Measurements from ENCODE around the gene DPYD.

The DPYD gene

DNA sequence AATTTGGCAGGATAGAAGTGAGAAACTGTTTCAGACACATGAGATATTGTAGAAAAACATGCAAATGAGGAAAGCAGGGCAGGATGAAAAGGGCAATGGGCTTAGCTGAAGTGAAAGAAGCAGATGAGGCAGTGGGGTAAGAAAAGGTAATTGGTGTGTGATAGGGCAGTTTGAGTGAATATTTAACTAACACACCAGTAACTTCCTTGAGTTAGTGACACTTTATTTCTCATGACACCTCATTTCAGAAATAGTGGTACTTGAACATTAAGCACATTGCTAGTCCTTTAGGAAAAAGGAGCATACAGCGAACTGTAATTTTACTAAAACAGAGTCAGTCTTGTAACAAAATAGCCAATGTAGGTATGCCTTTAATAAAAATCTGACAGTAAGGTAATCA, 415.0 kb downstream of the DPYD start:
- no peaks in the 10 kb centered on the region for H3K4me1 ChIP-seq (ENCODE audit: control insufficient read depth, insufficient read depth, low read length)

GRCh38 chr1:97505289-97505688, 415.5 kb downstream of the DPYD start:
- no peak overlapping the region for H3K4me3 ChIP-seq (ENCODE audit: low read depth, low read length)
- H3K36me3 ChIP-seq (ENCODE audit: control insufficient read depth, insufficient read depth, low read length) = no peaks in the 10 kb centered on the region
- no peak overlapping the region for H3K9ac ChIP-seq (ENCODE audit: low read depth, low read length)
- H3K27me3 ChIP-seq (ENCODE audit: control insufficient read depth, insufficient read depth, low read length) = no peaks in the 10 kb centered on the region
- H3K4me1 ChIP-seq (ENCODE audit: control insufficient read depth, insufficient read depth, low read length) = no peaks in the 10 kb centered on the region
- H3K9me3 ChIP-seq (ENCODE audit: control insufficient read depth, insufficient read depth, low read length) = no peaks in the 10 kb centered on the region

More for the DNA sequence above, 415.0 kb downstream of the DPYD start:
- Histone ChIP-seq H3K36me3 (ENCODE audit: control insufficient read depth, insufficient read depth, low read length) (no peaks in the 10 kb centered on the region), H3K27me3 (ENCODE audit: control insufficient read depth, insufficient read depth, low read length) (no peaks in the 10 kb centered on the region), H3K9me3 (ENCODE audit: control insufficient read depth, insufficient read depth, low read length) (no peaks in the 10 kb centered on the region), H3K9ac (ENCODE audit: low read depth, low read length) (no peak overlapping the region), H3K4me3 (ENCODE audit: low read depth, low read length) (no peak overlapping the region)

DNA sequence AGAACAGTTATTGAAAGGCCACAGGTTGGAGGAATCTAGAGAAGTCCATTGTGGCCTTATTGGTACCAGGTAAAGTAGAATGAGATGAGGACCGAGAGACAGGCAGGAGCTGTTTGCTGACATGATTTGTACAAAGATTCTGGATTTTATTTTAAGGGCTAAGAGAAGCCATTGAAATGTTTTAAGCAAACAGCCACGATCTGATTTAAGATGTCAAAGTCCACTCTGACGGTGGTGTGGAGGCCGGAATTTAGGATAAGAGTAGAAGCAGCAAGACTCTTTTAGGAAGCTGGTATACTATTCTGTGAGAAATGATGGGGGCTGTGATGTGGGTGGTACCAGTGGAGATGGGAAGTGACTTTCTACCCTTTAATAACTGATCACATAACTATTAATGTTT, 418.5 kb downstream of the DPYD start:
- no peaks in the 10 kb centered on the region for H3K4me1 ChIP-seq (ENCODE audit: control insufficient read depth, insufficient read depth, low read length)
- no peaks in the 10 kb centered on the region for H3K36me3 ChIP-seq (ENCODE audit: control insufficient read depth, insufficient read depth, low read length)
- H3K9me3 ChIP-seq (ENCODE audit: control insufficient read depth, insufficient read depth, low read length) = no peaks in the 10 kb centered on the region
- no peak overlapping the region for H3K4me3 ChIP-seq (ENCODE audit: low read depth, low read length)
- H3K9ac ChIP-seq (ENCODE audit: low read depth, low read length) = no peak overlapping the region
- no peaks in the 10 kb centered on the region for H3K27me3 ChIP-seq (ENCODE audit: control insufficient read depth, insufficient read depth, low read length)

DNA sequence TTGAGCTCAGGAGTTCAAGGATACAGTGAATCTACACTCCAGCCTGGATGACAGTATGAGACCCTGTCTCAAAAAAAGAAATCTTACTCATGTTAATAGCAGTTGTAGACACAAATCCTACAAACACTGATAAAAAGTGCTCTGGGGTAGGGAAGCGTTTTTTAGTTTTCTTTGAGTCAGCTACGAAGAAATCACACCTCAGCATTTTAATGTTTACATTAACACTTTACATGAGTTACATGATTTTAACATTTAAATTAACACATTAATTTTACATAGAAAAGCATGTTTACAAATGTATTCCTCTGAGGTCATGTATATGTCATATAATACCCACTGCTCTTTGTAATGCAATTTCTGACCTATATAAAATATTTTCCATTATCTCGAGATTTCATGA, 419.2 kb downstream of the DPYD start:
- no peak overlapping the region for H3K9ac ChIP-seq (ENCODE audit: low read depth, low read length)
- no peaks in the 10 kb centered on the region for H3K36me3 ChIP-seq (ENCODE audit: control insufficient read depth, insufficient read depth, low read length)
- no peaks in the 10 kb centered on the region for H3K4me1 ChIP-seq (ENCODE audit: control insufficient read depth, insufficient read depth, low read length)
- H3K27me3 ChIP-seq (ENCODE audit: control insufficient read depth, insufficient read depth, low read length) = no peaks in the 10 kb centered on the region
- H3K4me3 ChIP-seq (ENCODE audit: low read depth, low read length) = no peak overlapping the region
- no peaks in the 10 kb centered on the region for H3K9me3 ChIP-seq (ENCODE audit: control insufficient read depth, insufficient read depth, low read length)

GRCh38 chr1:97500760-97501159, 420.1 kb downstream of the DPYD start:
- Histone ChIP-seq H3K36me3 (ENCODE audit: control insufficient read depth, insufficient read depth, low read length) (no peaks in the 10 kb centered on the region), H3K4me3 (ENCODE audit: low read depth, low read length) (no peak overlapping the region), H3K9ac (ENCODE audit: low read depth, low read length) (no peak overlapping the region), H3K9me3 (ENCODE audit: control insufficient read depth, insufficient read depth, low read length) (no peaks in the 10 kb centered on the region), H3K27me3 (ENCODE audit: control insufficient read depth, insufficient read depth, low read length) (no peaks in the 10 kb centered on the region), H3K4me1 (ENCODE audit: control insufficient read depth, insufficient read depth, low read length) (no peaks in the 10 kb centered on the region)

- Histone ChIP-seq H3K4me3 (ENCODE audit: low read depth, low read length) (no peak overlapping the region), H3K9ac (ENCODE audit: low read depth, low read length) (no peak overlapping the region), H3K27me3 (ENCODE audit: control insufficient read depth, insufficient read depth, low read length) (no peaks in the 10 kb centered on the region), H3K4me1 (ENCODE audit: control insufficient read depth, insufficient read depth, low read length) (no peaks in the 10 kb centered on the region), H3K36me3 (ENCODE audit: control insufficient read depth, insufficient read depth, low read length) (no peaks in the 10 kb centered on the region), H3K9me3 (ENCODE audit: control insufficient read depth, insufficient read depth, low read length) (no peaks in the 10 kb centered on the region)
These were observed 421.2 kb downstream of the DPYD start for GRCh38 chr1:97499667-97500066.

DNA sequence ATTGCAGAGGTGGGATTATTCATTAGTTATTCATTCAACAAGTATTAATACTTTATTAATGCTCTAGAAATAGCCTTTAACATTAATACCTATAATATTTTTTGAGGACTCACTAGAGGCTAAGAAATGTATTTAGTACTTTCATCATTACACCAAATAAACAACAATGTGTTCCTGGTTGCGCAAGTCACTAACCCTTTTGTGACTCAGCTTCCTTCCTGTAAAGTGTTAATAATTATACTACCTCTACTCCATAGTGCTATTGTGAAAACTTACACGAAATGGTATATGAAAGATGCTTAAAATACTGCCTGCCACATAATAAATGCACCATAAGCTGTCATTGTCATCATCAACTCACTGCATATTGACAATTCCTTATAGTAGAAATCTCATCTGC, 431.0 kb downstream of the DPYD start:
- H3K9me3 ChIP-seq (ENCODE audit: control insufficient read depth, insufficient read depth, low read length) = no peaks in the 10 kb centered on the region
- no peak overlapping the region for H3K9ac ChIP-seq (ENCODE audit: low read depth, low read length)
- H3K27me3 ChIP-seq (ENCODE audit: control insufficient read depth, insufficient read depth, low read length) = no peaks in the 10 kb centered on the region
- no peaks in the 10 kb centered on the region for H3K36me3 ChIP-seq (ENCODE audit: control insufficient read depth, insufficient read depth, low read length)
- no peak overlapping the region for H3K4me3 ChIP-seq (ENCODE audit: low read depth, low read length)
- H3K4me1 ChIP-seq (ENCODE audit: control insufficient read depth, insufficient read depth, low read length) = no peaks in the 10 kb centered on the region

DNA sequence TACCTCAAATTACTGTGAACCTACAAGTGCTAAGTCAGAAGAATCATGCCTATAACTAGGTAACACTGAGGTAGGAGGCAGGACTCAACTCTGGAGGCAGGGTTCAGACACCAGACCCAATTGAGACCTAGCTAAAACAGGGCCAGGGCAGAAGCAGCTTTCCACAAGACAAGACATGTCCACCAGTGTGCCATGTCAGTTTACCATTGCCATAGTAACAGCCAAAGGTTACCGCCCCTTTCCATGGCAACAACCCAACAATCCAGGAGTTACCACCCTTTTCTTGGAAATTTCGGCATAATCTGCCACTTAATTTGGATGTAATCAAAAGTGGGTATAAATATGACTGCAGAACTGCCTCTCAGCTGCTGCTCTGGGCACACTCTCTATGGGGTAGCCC, 432.3 kb downstream of the DPYD start:
- Histone ChIP-seq H3K9ac (ENCODE audit: low read depth, low read length) (no peak overlapping the region), H3K27me3 (ENCODE audit: control insufficient read depth, insufficient read depth, low read length) (no peaks in the 10 kb centered on the region), H3K36me3 (ENCODE audit: control insufficient read depth, insufficient read depth, low read length) (no peaks in the 10 kb centered on the region), H3K4me3 (ENCODE audit: low read depth, low read length) (no peak overlapping the region), H3K4me1 (ENCODE audit: control insufficient read depth, insufficient read depth, low read length) (no peaks in the 10 kb centered on the region), H3K9me3 (ENCODE audit: control insufficient read depth, insufficient read depth, low read length) (no peaks in the 10 kb centered on the region)

DNA sequence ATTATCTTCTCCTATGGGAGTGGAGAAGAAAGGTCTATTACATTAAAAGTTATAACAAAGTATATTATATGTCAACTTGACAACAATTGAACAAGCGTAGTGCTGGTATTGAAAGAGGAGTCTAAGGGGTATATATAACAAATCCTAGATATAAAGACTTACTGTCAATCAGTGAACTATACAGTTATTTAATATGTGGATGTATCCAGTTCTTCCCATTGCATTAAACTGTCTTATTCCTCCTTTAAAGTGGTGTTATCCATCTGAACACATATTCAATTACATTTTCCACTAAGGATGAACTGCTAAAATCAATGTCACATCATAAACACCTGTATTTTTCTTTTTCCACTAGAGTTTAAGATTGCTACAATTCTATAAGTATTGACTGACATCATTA, 438.8 kb downstream of the DPYD start:
- H3K36me3 ChIP-seq (ENCODE audit: control insufficient read depth, insufficient read depth, low read length) = no peaks in the 10 kb centered on the region

GRCh38 chr1:97467445-97467844, 453.4 kb downstream of the DPYD start:
- Histone ChIP-seq H3K4me3 (ENCODE audit: low read depth, low read length) (no peak overlapping the region), H3K27me3 (ENCODE audit: control insufficient read depth, insufficient read depth, low read length) (no peaks in the 10 kb centered on the region), H3K9ac (ENCODE audit: low read depth, low read length) (no peak overlapping the region), H3K9me3 (ENCODE audit: control insufficient read depth, insufficient read depth, low read length) (no peaks in the 10 kb centered on the region), H3K36me3 (ENCODE audit: control insufficient read depth, insufficient read depth, low read length) (no peaks in the 10 kb centered on the region), H3K4me1 (ENCODE audit: control insufficient read depth, insufficient read depth, low read length) (no peaks in the 10 kb centered on the region)

More for the DNA sequence above, 438.8 kb downstream of the DPYD start:
- no peaks in the 10 kb centered on the region for H3K27me3 ChIP-seq (ENCODE audit: control insufficient read depth, insufficient read depth, low read length)
- no peak overlapping the region for H3K9ac ChIP-seq (ENCODE audit: low read depth, low read length)
- no peaks in the 10 kb centered on the region for H3K4me1 ChIP-seq (ENCODE audit: control insufficient read depth, insufficient read depth, low read length)
- no peak overlapping the region for H3K4me3 ChIP-seq (ENCODE audit: low read depth, low read length)
- H3K9me3 ChIP-seq (ENCODE audit: control insufficient read depth, insufficient read depth, low read length) = no peaks in the 10 kb centered on the region

GRCh38 chr1:97464305-97464704, 456.5 kb downstream of the DPYD start:
- no peaks in the 10 kb centered on the region for H3K4me1 ChIP-seq (ENCODE audit: control insufficient read depth, insufficient read depth, low read length)
- H3K27me3 ChIP-seq (ENCODE audit: control insufficient read depth, insufficient read depth, low read length) = no peaks in the 10 kb centered on the region
- H3K9me3 ChIP-seq (ENCODE audit: control insufficient read depth, insufficient read depth, low read length) = no peaks in the 10 kb centered on the region
- no peaks in the 10 kb centered on the region for H3K36me3 ChIP-seq (ENCODE audit: control insufficient read depth, insufficient read depth, low read length)
- H3K4me3 ChIP-seq (ENCODE audit: low read depth, low read length) = no peak overlapping the region
- H3K9ac ChIP-seq (ENCODE audit: low read depth, low read length) = no peak overlapping the region

DNA sequence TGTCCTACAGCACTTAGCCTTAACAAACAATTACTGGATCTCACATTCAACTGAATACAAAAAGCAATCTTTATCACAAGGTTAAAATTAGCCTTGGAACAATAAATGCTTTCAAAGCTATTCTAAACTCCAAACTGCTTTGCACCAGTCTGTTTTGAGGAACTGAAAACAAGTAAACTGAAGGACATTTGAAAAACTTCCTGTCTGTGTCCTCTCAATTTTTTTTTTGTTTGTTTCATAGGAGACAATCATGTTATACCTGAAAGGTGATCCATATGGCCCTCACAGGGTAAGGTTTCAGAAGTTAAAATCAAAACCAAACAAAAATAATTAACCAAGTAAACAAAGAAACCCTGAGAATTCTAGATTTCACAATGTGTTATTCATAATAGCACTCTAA, 459.1 kb downstream of the DPYD start:
- Histone ChIP-seq H3K4me3 (ENCODE audit: low read depth, low read length) (no peak overlapping the region), H3K36me3 (ENCODE audit: control insufficient read depth, insufficient read depth, low read length) (no peaks in the 10 kb centered on the region), H3K27me3 (ENCODE audit: control insufficient read depth, insufficient read depth, low read length) (no peaks in the 10 kb centered on the region), H3K9me3 (ENCODE audit: control insufficient read depth, insufficient read depth, low read length) (no peaks in the 10 kb centered on the region), H3K9ac (ENCODE audit: low read depth, low read length) (no peak overlapping the region), H3K4me1 (ENCODE audit: control insufficient read depth, insufficient read depth, low read length) (no peaks in the 10 kb centered on the region)

Data from iPS-15b (cell line).